GM10266 (cell line): ENCODE data around the gene DFFB.
A peak's percentile ranks its signal among the peaks of the same experiment; 100 is the strongest.

Experiments
- DNase-seq: peaks from one replicate; pipeline ENCODE4 v3.0.0; 2012; ENCODE audit errors: extremely low spot score
- TF ChIP-seq, protein P1 (sequence below): IDR thresholded peaks from 2 replicates; pipeline ENCODE4 v1.5.1; 2012; ENCODE audit warnings: mild to moderate bottlenecking, low read depth; ENCODE audit not compliant: control insufficient read depth, insufficient read depth; ENCODE audit errors: missing control alignments

DFFB gene

DNA sequence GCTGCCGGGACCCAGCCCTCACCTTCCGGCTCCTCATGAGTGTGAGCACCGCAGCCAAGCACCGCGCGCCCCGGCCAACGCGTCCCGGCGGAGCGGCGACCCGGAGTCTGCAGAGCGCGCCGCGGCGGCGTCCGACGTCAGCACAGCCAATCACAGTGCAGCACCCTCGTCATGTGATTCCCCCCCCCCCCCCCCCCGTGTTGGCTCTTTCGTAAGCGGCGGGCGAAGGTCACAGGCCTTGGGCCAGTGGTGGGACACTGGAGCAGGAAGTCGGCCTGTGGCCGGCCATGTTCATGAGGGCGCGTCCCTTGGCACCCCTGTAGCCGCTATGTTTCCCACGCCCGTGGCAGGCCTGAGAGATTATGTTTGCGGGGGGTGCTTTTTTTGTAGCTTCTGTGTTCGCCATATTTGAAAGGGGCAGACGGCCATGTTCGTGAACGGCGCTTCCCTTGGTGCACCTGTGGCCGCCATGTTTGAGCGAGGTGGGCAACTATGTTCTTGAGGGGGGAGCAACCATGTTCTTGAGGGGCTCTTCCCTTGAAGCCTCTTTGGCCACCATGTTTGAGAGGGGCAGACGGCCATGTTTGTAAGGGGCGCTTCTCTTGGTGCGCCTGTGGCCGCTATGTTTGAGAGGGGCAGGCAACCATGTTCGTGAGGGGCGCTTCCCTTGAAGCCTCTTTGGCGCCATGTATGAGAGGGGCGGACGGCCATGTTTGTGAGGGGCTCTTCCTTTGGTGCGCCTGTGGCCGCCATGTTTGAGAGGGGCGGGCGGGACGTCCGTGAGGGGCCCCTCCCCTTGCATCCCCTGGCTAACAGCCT, 43.1 kb downstream of the DFFB start, which contains the start of gene C1orf174:
Gene C1orf174 (minus strand): TSS at position 123 of the 819 bp plus-strand sequence. CDS start 86 bp downstream, at position 37.
- TF ChIP-seq, protein P1, sequence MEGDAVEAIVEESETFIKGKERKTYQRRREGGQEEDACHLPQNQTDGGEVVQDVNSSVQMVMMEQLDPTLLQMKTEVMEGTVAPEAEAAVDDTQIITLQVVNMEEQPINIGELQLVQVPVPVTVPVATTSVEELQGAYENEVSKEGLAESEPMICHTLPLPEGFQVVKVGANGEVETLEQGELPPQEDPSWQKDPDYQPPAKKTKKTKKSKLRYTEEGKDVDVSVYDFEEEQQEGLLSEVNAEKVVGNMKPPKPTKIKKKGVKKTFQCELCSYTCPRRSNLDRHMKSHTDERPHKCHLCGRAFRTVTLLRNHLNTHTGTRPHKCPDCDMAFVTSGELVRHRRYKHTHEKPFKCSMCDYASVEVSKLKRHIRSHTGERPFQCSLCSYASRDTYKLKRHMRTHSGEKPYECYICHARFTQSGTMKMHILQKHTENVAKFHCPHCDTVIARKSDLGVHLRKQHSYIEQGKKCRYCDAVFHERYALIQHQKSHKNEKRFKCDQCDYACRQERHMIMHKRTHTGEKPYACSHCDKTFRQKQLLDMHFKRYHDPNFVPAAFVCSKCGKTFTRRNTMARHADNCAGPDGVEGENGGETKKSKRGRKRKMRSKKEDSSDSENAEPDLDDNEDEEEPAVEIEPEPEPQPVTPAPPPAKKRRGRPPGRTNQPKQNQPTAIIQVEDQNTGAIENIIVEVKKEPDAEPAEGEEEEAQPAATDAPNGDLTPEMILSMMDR, result no peak
- peak; percentile 94 for DNase-seq

DNA sequence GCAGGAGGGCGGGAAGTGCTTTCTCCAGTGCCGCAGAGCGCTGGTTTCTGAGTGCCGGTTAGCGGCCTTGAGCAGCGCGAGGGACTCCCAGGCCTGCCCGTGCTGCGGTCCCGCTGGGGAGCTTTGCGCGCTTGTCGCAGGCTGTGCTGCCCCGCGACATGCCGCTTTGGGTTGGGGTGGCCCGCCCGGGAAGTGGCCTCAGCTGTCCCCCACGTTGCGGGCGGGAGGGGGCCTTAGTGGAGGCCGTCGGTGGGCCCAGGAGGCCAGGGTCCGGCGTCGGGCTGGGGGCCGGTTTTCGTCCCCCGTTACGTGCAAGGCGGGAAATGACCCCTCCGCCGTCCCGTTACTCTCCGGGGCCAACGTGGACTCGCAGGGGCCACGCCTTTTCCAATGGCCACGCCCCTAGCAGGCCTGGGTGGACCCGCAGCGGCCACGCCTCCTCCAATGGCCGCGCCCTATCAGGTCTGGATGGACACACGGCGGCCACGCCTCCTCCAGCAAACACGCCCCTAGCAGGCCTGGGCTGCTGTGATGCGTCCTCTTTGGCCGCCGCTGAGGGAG, 43.8 kb downstream of the DFFB start:
- TF ChIP-seq, protein P1, result no peak
- peak; percentile 97 for DNase-seq

DNA sequence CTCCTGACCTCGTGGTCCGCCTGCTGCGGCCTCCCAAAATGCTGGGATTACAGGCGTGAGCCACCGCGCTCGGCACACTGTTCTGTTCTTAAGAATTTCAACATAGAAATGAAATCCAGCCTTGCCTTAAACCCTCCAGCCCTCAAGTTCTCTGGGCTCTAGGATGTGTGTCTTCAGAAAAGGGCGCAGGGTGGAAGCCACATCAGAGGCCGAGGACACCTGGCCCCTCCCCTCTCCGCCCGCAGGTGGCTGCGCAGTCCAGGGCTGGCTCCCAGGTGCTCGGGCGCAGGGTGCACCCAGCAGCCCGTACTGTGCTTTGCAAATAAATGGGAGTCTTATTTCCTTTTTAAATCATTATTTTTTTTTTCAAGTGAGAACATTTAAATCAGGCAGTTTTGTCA, 44.8 kb downstream of the DFFB start:
- DNase-seq, result no peak
- TF ChIP-seq, protein P1, result no peak

DNA sequence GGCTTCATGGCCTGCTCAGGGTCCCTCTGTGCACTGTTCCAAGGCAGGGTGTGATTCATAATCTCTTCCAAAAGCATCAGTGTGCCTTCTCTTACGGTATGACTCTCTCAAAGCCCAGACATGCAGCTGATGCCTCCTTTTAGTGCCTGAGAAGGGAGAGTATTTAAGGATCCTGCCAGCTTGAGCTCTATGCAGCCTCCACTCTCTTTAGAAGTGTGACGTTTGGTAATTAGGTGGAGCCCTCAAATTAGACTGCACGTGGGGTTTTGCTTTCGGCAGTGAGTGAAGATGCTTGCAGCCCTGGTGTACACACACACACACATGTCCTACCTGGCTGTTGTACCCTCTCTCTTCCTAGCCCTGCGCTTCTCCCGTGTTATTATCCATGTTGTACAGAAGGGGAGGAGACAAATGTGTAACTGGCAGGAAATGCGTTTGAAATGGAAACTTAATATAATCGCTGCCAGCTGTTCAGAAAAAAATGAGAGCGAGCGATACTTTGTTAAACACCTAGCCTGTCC, 45.4 kb downstream of the DFFB start:
- DNase-seq, result no peak
- TF ChIP-seq, protein P1, result no peak

GRCh38 chr1:3903141-3904005, 46.1 kb downstream of the DFFB start:
- no peak for DNase-seq
- TF ChIP-seq, protein P1, result no peak

- no peak for DNase-seq
- TF ChIP-seq, protein P1, result no peak
Observed at GRCh38 chr1:3904006-3904842, 46.9 kb downstream of the DFFB start.
